ENCODE results near the gene ZBTB40. TPM values are rescaled to one million over a fixed set of nuclear protein-coding genes. Genes with fewer than 3 reads are reported as not detected.

Gene ZBTB40
- total RNA-seq, 1 experiment from 2014 or later = 6.7 TPM

DNA sequence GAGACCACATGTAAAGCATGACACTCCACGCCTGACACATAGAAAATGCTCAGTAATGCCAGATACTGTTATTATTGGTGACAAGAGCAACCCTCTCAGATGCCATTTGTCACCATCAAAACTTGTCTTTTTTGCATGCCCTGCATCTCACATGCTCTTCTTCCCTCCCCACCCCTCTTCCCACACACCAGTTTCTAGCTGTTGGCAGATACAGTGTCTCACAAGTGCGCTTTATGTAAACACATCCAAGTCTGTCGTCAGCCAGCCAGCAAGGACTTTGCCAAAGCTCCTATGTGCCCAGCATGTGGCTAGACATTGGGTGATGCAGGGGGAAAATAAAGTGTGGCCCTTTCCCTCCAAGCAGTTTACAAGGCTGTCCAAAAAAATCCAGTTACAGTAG, 66.7 kb downstream of the ZBTB40 start:
- in situ Hi-C loops (cut with HindIII; ENCODE audit: low pct_unique_long_range_greater_than_20kb, low sequenced_read_pairs) = no loop called here
- no peak for DNase-seq (ENCODE audit: low read depth)

DNA sequence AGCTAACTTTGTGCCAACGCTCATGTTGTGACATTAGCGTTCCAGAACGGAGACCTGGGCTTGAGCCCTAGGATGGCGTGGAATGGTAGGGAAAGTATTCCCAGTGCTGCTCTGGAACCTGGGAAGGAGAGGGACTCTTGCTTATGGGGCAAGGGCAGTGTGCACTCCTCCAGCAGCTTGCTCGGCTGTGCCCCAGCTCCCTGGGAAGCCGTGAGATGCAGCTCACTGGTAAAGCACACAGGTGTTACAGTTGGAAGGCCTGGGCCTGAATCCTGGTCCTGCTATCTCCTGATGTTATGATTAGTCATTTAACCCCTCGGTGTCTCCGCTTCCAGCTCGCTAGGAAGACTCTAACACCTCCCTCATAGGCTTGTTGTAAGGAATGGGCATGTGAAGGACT, 69.2 kb downstream of the ZBTB40 start:
- in situ Hi-C loops (cut with HindIII; ENCODE audit: low pct_unique_long_range_greater_than_20kb, low sequenced_read_pairs) = no loop called here
- no peak for DNase-seq (ENCODE audit: low read depth)

DNA sequence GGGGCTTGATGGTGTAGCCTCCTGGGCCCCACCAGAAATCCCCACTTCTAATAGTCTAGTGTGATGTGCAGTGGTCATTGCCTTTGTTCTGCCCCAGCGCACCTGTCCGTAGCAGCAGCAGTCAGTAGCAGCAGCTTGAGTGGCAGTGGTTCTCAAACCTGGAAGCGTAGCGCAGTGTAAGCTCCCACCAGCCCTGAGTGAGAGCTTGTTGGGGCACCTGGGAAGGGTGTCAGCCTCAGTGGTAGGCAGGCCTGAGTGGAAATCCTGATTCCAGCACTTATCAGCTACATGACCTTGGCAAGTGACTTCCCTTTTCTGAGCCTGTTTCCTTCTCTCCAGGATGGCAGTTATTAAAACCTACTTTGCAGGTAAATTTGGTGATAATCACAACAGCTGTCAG, 70.0 kb downstream of the ZBTB40 start:
- in situ Hi-C loops (cut with HindIII; ENCODE audit: low pct_unique_long_range_greater_than_20kb, low sequenced_read_pairs) = no loop called here
- no peak for DNase-seq (ENCODE audit: low read depth)

DNA sequence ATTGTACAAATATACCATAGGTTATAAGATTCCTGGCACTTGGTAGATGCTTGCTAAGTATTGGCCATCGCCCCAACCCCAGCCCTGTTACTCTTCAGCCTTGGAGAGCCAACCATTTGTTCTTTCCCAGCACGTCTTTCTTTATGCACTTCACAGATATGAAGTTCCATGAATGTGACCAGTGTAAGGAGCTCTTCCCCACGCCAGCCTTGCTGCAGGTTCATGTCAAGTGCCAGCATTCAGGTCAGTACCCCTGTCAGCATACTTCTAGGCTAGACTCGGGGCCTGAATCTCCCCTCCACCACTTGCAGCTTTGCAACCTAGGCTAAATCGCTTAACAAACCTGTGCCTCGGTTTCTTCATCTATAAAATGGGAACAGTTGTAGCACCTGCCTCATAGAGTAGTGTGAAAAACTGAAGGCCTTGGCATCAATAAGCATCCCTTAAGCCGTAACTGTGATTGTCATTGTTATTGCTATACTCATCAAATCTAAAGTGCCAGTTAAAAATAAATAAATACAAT, 70.6 kb downstream of the ZBTB40 start:
- DNase-seq (ENCODE audit: low read depth) = no peak
- in situ Hi-C loops (cut with HindIII; ENCODE audit: low pct_unique_long_range_greater_than_20kb, low sequenced_read_pairs) = no loop called here

DNA sequence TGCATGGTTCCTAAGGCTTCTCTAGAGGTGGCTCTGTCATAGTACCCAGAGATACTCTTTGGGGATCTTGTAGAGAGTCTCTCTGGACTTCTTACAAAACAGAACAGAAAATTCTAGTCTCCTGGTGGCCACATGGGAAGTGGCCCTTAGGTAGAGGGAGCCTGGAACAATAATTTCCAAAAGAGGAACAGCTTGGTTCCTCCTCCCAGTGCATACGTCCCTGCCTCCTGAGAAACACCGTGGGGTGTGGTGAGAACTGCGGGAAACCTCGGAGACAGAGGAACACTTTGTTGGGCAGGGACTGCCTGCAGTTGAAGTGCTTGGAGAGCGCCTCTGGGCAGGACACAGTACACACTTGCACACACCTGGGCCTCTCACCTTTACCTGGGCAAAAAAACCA, 72.8 kb downstream of the ZBTB40 start:
- no peak for DNase-seq (ENCODE audit: low read depth)
- in situ Hi-C loops (cut with HindIII; ENCODE audit: low pct_unique_long_range_greater_than_20kb, low sequenced_read_pairs) = no loop called here

DNA sequence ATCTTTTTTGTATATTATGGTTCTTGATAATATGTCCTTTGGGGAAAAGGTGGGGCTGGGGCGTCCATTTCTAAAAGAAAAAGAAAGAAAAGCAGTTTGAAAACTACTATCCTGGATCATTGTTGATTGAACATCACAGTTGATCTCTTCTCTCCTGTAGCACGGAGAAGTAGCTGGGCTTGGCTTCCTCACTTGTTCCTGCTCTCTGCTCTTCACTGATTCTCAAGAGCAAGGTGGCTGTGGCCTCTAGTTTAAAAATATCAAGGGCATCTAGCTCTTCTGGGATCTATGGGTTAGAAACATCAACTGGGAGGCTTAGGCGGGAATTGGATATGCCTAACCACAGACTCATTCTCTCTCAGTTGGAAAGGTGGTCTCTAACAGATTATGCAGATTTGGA, 73.6 kb downstream of the ZBTB40 start:
- DNase-seq (ENCODE audit: low read depth) = no peak
- in situ Hi-C loops (cut with HindIII; ENCODE audit: low pct_unique_long_range_greater_than_20kb, low sequenced_read_pairs) = no loop called here

DNA sequence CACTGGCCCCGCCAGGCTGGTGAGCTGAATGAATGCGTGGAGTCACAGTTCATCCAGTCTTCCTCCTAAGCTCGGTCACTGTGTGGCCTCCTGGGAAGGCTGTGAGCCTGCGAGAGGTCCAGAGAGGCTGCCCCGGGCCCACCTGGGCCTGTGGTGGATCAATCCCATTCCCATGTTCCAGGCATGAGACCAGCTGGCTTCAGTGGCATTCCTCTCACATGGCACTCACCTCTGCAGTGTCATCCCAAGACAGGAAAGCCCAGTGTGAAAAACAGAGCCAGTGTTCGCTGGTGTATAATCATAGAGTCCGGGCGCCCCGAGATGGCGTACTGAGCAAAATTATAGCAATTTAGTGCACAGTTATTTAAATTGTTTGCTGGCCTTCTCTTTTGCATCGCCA, 74.0 kb downstream of the ZBTB40 start:
- DNase-seq (ENCODE audit: low read depth) = no peak
- in situ Hi-C loops (cut with HindIII; ENCODE audit: low pct_unique_long_range_greater_than_20kb, low sequenced_read_pairs) = no loop called here

DNA sequence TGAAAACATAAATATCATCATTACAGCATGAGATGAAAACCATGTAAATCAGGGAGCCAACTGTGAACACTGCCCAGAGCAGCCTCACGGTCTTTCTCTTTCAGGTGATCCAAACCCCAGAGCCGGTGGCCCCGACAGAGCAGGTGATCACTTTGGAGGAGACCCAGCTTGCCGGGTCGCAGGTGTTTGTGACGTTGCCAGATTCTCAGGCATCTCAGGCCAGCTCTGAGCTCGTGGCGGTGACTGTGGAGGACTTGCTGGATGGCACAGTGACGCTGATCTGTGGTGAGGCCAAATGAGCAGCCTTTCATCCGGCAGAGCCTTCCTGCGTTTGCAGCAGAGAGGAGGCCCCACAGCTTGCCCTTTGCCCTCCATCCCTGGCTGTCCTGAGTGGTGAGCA, 74.4 kb downstream of the ZBTB40 start:
- in situ Hi-C loops (cut with HindIII; ENCODE audit: low pct_unique_long_range_greater_than_20kb, low sequenced_read_pairs) = no loop called here
- DNase-seq (ENCODE audit: low read depth) = no peak

DNA sequence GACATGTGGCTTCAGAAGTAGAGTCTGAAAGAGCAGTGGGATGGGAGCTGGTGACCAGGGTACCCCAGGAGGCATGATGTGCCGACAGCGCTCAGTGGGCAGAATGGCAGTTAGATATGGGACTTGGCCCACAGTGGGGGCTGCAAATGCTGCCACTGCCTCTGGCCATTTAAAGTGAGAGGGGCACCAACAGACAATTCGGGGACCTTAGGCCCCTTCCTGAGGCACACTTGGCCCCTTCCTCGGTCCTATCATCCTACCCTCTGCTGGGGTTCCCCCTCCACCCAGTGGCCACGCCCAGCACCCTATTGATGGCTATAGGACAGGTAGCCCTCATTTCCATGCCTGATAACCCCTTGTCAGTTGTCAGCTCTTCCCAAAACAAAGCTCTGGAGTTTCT, 75.0 kb downstream of the ZBTB40 start:
- in situ Hi-C loops (cut with HindIII; ENCODE audit: low pct_unique_long_range_greater_than_20kb, low sequenced_read_pairs) = no loop called here
- DNase-seq (ENCODE audit: low read depth) = no peak

DNA sequence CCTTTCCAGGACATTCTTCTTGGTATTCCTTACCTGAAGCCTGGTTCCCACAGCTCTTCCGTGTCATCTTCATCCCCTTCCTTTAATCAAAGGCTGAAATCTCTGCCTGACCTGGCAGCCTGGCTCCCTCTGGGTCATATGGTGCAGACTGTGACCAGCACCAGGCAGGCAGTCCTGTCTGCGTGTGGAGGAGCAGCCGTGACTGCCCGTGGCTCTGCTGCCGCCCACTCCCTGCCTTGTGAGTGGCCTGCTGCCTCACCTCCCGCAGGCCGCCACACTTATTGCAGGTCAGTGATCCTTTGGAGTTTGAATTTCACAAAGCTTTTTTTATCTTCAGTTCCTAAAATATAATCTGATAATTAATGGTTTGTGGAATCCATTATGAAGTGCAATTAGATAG, 75.5 kb downstream of the ZBTB40 start:
- no peak for DNase-seq (ENCODE audit: low read depth)
- in situ Hi-C loops (cut with HindIII; ENCODE audit: low pct_unique_long_range_greater_than_20kb, low sequenced_read_pairs) = no loop called here

DNA sequence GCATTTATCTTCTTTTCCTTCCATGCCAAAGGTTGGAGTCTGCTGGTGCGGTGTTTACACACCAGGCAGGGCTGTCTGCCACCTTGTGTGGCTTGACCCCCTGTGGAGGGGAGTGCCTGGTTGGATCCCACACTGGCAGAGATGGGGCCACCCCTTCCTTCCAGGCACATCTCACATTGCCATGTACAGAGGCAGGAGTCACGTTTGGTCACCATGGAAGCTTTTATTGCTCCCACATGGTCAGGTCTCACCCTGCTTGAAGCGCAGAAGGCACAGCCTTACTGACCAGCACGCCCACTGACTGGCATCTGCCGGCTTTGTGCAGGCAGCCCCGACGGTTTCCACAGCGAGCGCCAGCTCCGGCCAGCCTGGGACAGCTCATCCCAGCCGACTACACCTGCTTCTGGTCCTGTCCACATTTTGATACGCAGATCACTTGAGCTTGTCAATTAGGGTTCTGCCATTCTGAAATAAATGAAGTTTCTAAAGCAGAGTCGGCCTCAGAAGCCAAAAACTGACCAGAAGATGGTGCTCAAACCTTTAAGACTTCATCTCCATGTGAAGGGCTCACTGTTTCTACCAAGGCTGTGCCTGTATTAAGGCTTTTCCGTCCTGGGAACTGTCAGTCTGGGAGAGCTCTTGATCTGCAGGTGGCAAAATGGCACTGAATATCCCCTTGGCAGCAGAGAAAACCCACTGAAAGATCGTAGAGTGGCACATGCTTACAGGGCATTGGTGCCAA, 76.1 kb downstream of the ZBTB40 start:
- in situ Hi-C loops (cut with HindIII; ENCODE audit: low pct_unique_long_range_greater_than_20kb, low sequenced_read_pairs) = no loop called here
- no peak for DNase-seq (ENCODE audit: low read depth)

DNA sequence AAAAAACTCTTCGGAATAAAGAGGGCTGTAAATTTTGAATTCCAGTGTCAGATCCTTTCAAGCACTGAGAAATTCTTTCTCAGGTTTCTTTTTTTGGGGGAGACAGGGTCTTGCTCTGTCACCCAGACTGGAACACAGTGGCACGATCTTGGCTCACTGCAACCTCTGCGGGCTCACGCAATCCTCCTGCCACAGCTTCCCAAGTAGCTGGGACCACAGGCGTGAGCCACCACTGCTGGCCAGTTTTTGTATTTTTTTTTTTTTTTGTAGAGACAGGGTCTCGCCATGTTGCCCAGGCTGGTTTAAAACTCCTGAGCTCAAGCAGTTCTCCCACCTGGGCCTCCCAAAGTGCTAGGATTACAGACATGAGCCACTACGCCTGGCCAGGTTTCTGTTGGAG, 76.8 kb downstream of the ZBTB40 start:
- in situ Hi-C loops (cut with HindIII; ENCODE audit: low pct_unique_long_range_greater_than_20kb, low sequenced_read_pairs) = no loop called here
- DNase-seq (ENCODE audit: low read depth) = no peak

DNA sequence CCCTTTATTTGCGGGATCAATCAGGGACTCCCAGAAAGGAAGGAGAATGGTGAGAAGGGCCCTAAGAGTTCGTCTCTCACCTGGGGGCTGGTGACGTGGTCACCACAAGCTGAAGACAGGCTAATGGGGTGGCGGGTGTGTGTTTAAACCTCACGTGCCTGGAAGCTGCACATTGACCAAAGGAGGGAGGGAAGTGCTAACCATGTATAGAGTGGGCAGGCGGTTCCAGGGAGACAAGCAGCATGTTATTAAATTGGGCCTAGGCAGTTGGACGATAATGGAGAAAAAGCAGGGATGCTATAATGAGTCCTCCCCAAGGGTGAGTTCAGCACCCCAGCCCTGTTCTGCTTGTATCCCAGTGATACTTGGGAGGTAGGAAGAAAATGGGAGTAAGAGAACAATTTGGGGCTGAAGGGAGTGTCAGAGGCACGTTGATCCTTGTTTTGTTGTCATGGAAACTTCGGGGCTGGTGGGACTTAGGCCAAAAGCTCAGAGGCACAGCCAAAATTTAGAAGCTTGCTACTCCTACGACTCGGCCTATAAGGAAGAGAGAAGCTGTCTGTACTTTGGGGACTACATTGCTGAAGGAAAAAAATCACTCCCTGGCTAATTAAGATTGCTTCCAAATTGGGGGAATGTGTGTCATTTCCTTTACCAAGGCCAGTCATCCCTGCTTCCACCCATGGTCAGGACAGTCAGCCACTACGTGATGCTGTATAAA, 78.4 kb downstream of the ZBTB40 start:
- in situ Hi-C loops (cut with HindIII; ENCODE audit: low pct_unique_long_range_greater_than_20kb, low sequenced_read_pairs) = no loop called here
- DNase-seq (ENCODE audit: low read depth) = no peak

DNA sequence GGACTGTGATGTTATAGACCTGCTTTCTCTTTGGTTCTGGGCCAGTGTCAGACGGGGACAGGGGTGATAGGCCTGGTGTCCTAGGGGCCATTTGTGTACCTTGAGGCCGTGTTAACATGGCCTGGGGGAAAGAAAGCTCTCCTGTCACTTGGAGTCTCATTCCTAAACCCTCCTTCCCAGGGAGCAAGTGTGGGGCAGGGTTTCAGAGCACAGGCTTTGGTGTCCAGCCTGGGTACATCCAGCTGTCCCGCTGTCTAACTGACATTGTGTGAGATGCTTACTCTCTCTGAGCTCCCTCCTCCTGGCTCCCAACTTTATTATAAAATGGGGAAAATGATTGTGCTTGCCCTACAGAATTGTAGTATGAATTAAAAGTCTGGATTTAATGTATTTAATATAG, 79.1 kb downstream of the ZBTB40 start:
- in situ Hi-C loops (cut with HindIII; ENCODE audit: low pct_unique_long_range_greater_than_20kb, low sequenced_read_pairs) = no loop called here
- DNase-seq (ENCODE audit: low read depth) = no peak

DNA sequence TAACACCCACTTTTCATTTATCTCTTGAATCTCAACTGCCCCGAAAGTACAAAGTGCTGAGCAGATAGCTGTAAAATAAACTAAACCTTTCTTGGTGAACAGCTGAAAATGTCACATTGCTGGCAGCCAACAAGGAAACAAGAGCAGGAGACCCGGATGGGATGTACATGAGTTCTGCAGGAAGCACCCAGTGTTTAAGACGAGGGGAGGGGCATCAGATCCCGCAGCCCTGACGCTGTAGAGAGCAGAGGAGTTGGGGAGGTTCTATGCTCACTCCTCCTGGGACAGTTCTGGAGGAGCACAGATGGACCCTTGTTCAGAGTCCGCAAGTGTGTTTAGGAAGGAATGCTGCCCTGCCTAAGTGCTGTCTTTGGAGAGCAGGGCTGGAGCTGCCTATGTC, 79.6 kb downstream of the ZBTB40 start:
- DNase-seq (ENCODE audit: low read depth) = no peak
- in situ Hi-C loops (cut with HindIII; ENCODE audit: low pct_unique_long_range_greater_than_20kb, low sequenced_read_pairs) = no loop called here

DNA sequence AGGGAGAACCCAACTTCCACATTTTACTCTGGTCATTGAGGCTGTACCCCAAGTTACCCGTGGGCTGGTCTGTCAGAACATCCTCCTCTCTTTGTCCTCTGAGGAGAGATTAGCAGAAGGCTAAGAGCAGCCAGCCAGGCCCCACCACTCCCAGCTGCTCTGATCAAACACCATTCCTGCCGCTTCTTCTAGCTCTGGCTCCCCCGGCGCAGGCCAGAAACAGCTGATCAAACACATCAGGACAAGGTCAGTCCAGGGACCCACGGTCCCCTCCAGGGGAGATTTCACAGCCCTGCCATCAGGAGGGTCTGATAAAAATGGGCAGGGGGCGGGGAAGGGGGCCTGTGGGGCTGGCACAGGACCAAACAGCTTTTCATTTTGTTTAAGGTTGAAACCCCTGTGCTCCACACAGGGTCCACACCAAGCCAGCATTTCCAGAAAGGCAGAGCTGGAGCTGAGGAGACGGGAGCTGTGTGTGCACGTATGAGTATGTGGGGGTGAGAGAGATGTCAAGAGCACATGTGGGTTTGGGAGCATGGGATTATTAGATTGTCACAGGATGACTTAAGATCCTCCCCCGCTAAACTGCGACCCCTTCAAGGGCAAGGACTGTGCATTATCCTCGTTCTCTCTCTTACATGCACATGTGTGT, 81.7 kb downstream of the ZBTB40 start:
- DNase-seq (ENCODE audit: low read depth) = no peak
- in situ Hi-C loops (cut with HindIII; ENCODE audit: low pct_unique_long_range_greater_than_20kb, low sequenced_read_pairs) = no loop called here

DNA sequence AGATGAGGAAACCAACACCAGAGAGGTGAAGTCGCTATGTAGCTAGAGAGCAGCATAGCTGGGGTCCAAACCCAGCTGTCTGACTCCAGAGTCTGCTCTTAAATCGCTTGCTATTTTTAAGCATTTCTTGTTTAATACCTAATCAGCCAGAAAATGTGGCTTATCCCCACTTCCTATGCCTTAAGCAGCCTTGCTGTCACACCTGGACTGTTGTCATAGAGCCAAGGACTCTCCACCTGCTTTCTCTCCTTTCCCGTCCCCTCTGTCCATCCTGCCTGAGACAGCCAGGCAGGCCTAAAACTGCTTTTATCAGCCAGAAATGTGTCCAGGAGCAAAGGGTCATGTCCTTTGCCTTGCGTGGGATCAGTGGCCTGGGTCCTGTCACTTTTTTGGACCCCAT, 83.3 kb downstream of the ZBTB40 start:
- in situ Hi-C loops (cut with HindIII; ENCODE audit: low pct_unique_long_range_greater_than_20kb, low sequenced_read_pairs) = no loop called here
- DNase-seq (ENCODE audit: low read depth) = no peak

DNA sequence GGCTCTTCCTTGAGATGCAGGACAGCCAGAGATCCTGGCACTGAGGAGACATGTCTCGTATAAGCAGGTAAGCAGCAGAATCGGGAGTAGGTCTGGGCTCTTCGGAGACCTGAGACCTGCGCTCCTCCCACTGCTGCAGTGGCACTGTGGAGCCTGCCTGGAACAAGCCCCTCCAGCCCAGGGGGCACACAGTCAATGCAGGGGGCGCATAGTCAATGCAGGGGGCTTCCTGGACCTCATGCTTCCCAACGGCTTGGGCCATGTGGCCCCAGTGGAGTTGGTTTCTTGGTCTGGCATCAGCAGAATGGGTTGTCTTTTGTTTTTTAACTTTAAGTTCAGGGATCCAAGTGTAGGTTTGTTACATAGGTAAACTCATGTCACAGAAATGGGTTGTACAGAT, 83.7 kb downstream of the ZBTB40 start:
- DNase-seq (ENCODE audit: low read depth) = no peak
- in situ Hi-C loops (cut with HindIII; ENCODE audit: low pct_unique_long_range_greater_than_20kb, low sequenced_read_pairs) = no loop called here

DNA sequence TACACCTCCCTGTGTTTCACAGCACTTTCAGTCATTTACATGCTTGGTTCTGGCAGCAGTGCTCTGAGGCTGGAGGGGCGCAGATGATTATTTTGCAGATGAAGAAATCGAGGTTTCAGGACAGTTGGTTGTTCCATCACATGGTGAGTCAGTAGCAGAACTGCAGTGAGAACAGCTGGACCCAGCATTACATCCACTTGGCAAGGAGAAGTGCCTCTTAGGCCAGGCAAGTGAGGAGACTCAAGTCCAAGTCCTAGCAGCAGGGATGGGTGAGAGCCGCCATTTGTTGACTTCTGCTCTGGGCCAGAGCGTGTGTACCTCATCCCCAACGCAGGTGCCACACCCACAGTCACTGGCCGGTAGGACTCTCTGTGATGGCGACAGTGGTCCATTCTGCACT, 84.9 kb downstream of the ZBTB40 start:
- in situ Hi-C loops (cut with HindIII; ENCODE audit: low pct_unique_long_range_greater_than_20kb, low sequenced_read_pairs) = no loop called here
- DNase-seq (ENCODE audit: low read depth) = no peak

Data from Caki2 (cell line).